Lung (tissue), 12 donors: Measurements from ENCODE around the gene TTLL3. TPM values are rescaled to one million over a fixed set of nuclear protein-coding genes. Genes with fewer than 3 reads are reported as not detected.

Experiments used
- ATAC-seq: fragments of 200-7000 bp; cut with Tn5 transposase; one replicate; pipeline ENCODE4 v1.9.1; 2020; ENCODE audit warnings: moderate number of reproducible peaks; ENCODE audit not compliant: insufficient read depth, low FRiP score
- DNase-seq, 3 donors: peaks; one replicate each; pipeline ENCODE4 v3.0.0-alpha.2; 2013 to 2017
- H3K27ac ChIP-seq, 2 donors: one replicate each; pipeline ENCODE4 v1.5.1; 2013; ENCODE audit warnings: mild to moderate bottlenecking in 2 of 2, moderate library complexity in 2 of 2, control low read depth in 1 of 2, inconsistent platforms in 1 of 2, low read depth in 1 of 2, low read length in 1 of 2
- H3K27me3 ChIP-seq, 3 donors: one replicate each; pipeline ENCODE4 v1.5.1; 2013; ENCODE audit warnings: low read length in 2 of 3; ENCODE audit not compliant: control insufficient read depth in 3 of 3, insufficient read depth in 3 of 3
- H3K36me3 ChIP-seq, 4 donors: one replicate each; pipeline ENCODE4 v1.5.1; 2013; ENCODE audit warnings: low read length in 4 of 4, mild to moderate bottlenecking in 1 of 4, moderate library complexity in 1 of 4; ENCODE audit not compliant: control insufficient read depth in 4 of 4, insufficient read depth in 4 of 4
- H3K4me1 ChIP-seq, 5 donors: one replicate each; pipeline ENCODE4 v1.5.1; 2013; ENCODE audit warnings: low read length in 5 of 5, mild to moderate bottlenecking in 2 of 5, moderate library complexity in 1 of 5; ENCODE audit not compliant: control insufficient read depth in 5 of 5, insufficient read depth in 5 of 5
- H3K4me3 ChIP-seq: one replicate; pipeline ENCODE4 v1.5.1; 2013; ENCODE audit warnings: mild to moderate bottlenecking, control low read depth, moderate library complexity
- H3K9ac ChIP-seq, 2 donors: one replicate each; pipeline ENCODE4 v1.5.1; 2013; ENCODE audit warnings: low read length in 2 of 2, control low read depth in 1 of 2; ENCODE audit not compliant: insufficient read depth in 1 of 2
- H3K9me3 ChIP-seq, 4 donors: one replicate each; pipeline ENCODE4 v1.5.1; 2013; ENCODE audit warnings: low read length in 3 of 4, mild to moderate bottlenecking in 1 of 4, moderate library complexity in 1 of 4; ENCODE audit not compliant: control insufficient read depth in 4 of 4, insufficient read depth in 3 of 4
- CTCF ChIP-seq: IDR thresholded peaks from 2 replicates; pipeline ENCODE4 v1.5.1; 2012; ENCODE audit warnings: mild to moderate bottlenecking; ENCODE audit errors: control extremely low read depth, extremely low read depth
- WGBS, 2 donors: extraction: QIAGEN DNeasy Blood & Tissue Kit; methylation state at CpG; one replicate each; pipeline ENCODE4 v1.1.7; 2013; 5-methylcytosine and 5-hydroxymethylcytosine counted together
- polyA plus RNA-seq, 2 donors: library from polyadenylated mRNA; stranded (reverse); fragments of 200-250 nt; gene quantifications; one replicate each; pipeline ENCODE4 v1.2.1, GENCODE V29; 2013
- total RNA-seq, 2 donors: library from RNA; depleted of rRNA in 1 of 2; stranded (reverse); fragments of >200 nt in 1 of 2; gene quantifications; one replicate each; pipeline ENCODE4 v1.2.1, GENCODE V29; 2014 to 2021
- donor health status: control.
- donor health status: control.
- donor health status: Bipolar disorder and iron deficiency.
- donor health status: healthy.
- donor health status: DM: yes; HTN: yes; CAD: no.

Gene TTLL3
- total and polyA plus RNA-seq, 4 donors, result 28.4 to 82.3 (median 37.5) TPM

DNA sequence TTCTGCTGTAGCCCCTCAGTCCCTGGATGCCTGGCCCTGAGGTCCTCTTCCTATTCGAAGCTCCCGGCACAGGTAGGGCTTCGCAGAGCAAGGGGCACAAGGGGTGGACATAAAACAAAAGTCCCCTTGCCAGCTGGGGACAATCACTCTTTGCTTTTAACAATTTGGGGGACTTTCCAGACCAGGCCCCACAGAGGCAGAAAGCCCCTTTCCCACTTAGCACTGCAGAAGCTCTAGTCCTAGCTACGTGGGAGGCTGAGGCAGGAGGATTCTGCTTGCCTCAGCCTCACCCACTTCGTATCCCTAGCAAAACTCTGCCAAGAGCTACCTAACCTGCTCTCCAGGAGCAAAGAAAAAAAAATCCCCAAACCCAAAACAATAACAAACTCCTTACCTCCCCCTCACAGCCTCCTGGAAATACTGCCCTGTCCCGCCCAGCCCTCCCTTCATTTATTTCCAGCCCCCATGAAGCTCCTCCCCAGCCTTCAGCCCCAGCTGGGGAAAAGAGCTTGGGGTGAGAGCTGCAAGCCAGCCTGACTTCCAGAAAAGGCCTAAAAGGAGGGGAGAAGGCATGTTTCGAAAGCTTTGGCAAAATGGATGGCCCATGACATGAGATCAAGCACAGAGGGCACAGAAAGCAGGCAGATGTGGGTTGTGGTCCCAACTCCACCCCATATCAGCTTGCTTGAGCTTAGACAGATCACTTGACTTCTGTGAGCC lies 69.9 kb downstream of the TTLL3 start, which contains the start of gene CIDEC:
Gene CIDEC (minus strand): TSS at position 424 of the 720 bp plus-strand sequence. CDS start 1,767 bp downstream, outside the sequence.
- Histone ChIP-seq H3K36me3 (no peaks in the 10 kb centered on the region), H3K4me3 (no peak within 1 kb of the TSS), H3K27ac (no peak within 1 kb of the TSS), H3K9me3 (no peaks in the 10 kb centered on the region), H3K9ac (no peak within 1 kb of the TSS), H3K4me1 (no peaks in the 10 kb centered on the region), H3K27me3 (no peaks in the 10 kb centered on the region)
- no peak for DNase-seq
- no peak for ATAC-seq
- TF ChIP-seq CTCF, result no peak
- WGBS, 2 donors, result 91 to 92% methylated on average over 7 of the region's 7 CpGs

DNA sequence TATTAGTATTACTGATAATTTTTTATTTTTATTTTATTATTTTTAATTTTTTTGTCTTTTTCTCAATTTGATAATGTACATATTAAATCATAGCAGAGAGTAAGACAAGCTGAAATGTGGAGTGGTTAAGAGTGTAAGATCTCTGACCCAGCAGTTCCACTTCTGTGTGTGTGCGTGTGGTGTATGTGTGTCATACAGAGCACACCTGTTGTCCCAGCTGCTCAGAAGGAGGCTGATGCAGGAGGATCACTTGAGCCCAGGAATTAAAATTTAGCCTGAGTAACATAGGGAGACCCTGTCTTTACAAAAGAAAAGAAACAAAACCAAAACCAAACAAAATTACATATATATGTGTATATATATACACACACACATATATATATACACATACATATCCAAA lies 71.4 kb downstream of the TTLL3 start:
- Histone ChIP-seq H3K4me3 (no peak overlapping the region), H3K9ac (no peak overlapping the region), H3K4me1 (no peaks in the 10 kb centered on the region), H3K27me3 (no peaks in the 10 kb centered on the region), H3K9me3 (no peaks in the 10 kb centered on the region), H3K36me3 (no peaks in the 10 kb centered on the region), H3K27ac (no peak overlapping the region)
- WGBS, 2 donors, result 89 to 96% methylated on average over 1 of the region's 1 CpG
- no peak for TF ChIP-seq CTCF
- no peak for ATAC-seq
- no peak for DNase-seq

DNA sequence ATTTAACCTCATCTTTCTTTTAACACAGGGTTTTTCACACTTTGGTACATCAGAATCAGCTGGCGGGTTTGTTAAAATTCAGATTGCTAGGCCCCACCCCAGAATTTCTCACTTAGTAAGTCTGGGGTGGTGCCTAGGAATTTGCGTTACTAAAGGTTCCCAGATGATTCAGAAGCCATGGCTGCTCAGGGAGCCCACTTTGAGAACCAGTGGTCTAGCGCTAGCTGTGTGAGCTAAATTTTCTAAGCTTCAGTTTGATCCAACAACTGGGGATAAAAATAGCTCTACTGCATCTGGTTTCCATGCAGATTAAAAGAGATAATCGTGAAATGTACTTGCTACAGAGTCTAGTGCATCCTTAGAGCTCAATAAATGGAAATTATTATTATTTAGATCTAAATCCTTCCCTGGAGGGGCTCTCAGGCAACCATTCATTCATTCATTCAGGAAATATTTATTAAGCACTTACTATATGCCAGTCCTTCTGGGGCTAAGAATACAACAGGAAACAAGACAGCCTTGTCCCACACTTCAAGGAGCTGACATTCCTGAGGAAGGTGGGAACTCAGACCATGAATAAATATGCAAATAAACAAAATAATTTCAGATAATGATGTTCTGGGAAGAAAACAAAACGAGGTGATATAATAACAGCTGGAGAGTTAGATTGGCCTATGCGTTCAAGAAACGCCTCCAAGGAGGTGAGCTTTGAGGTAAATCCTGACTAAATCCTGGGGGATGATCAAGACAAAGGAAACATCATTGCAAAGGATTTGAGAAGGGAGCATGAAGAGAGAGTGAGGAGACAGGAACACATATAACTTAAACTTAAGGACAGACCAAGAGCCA lies 73.9 kb downstream of the TTLL3 start:
- Histone ChIP-seq H3K9ac (no peak overlapping the region), H3K27ac (no peak overlapping the region)
- no peak for TF ChIP-seq CTCF

More for the DNA sequence above, 73.9 kb downstream of the TTLL3 start:
- H3K4me1 ChIP-seq, result no peaks in the 10 kb centered on the region
- H3K27me3 ChIP-seq, result no peaks in the 10 kb centered on the region
- no peak overlapping the region for H3K4me3 ChIP-seq
- no peaks in the 10 kb centered on the region for H3K36me3 ChIP-seq
- ATAC-seq, result no peak
- H3K9me3 ChIP-seq, result no peaks in the 10 kb centered on the region
- DNase-seq, result no peak
- 87 to 93% methylated on average over 7 of the region's 7 CpGs for WGBS, 2 donors
